Left kidney (tissue), 2 donors: ENCODE results near the gene POLD3. TPM values are rescaled to one million over a fixed set of nuclear protein-coding genes. Genes with fewer than 3 reads are reported as not detected.
"Not testable (repeated sequence)": the region's sequence is repeated elsewhere in the genome, so short reads cannot be mapped to it uniquely, and the experiment has no call there.

Experiments
- DNase-seq: peaks from one replicate; pipeline ENCODE4 v3.0.0-alpha.2; 2013
- polyA plus RNA-seq: library from polyadenylated mRNA; unstranded; fragments of 120-200 nt; gene quantifications from one replicate; pipeline ENCODE4 v1.2.1, GENCODE V29; 2013; ENCODE audit not compliant: insufficient read length

POLD3 gene
- polyA plus RNA-seq, 1 donor = 44.3 TPM

- no peak for DNase-seq
These were observed 42.2 kb downstream of the POLD3 start for GRCh38 chr11:74634537-74634936.

- DNase-seq = no peak
These were observed 44.3 kb downstream of the POLD3 start for GRCh38 chr11:74636630-74637184.

- no peak for DNase-seq
These were observed 45.3 kb downstream of the POLD3 start for GRCh38 chr11:74637700-74638099.

- no peak for DNase-seq
These were observed 46.5 kb downstream of the POLD3 start for GRCh38 chr11:74638869-74639268.

- DNase-seq = no peak
These were observed 47.2 kb downstream of the POLD3 start for GRCh38 chr11:74639533-74639932.

GRCh38 chr11:74641289-74641688 is 48.9 kb downstream of the POLD3 start:
- DNase-seq = no peak

GRCh38 chr11:74641905-74642304 is 49.5 kb downstream of the POLD3 start:
- no peak for DNase-seq

- DNase-seq = no peak
These were observed 50.5 kb downstream of the POLD3 start for GRCh38 chr11:74642912-74643311.

GRCh38 chr11:74644081-74644480 is 51.7 kb downstream of the POLD3 start:
- no peak for DNase-seq

GRCh38 chr11:74646215-74646614 is 53.8 kb downstream of the POLD3 start:
- DNase-seq = no peak

GRCh38 chr11:74646954-74647353 is 54.6 kb downstream of the POLD3 start:
- no peak for DNase-seq

GRCh38 chr11:74647404-74647803 is 55.0 kb downstream of the POLD3 start:
- DNase-seq = no peak

- no peak for DNase-seq
These were observed 55.4 kb downstream of the POLD3 start for GRCh38 chr11:74647831-74648230.

- DNase-seq = no peak
These were observed 56.5 kb downstream of the POLD3 start for GRCh38 chr11:74648894-74649293.

- DNase-seq = no peak
These were observed 58.1 kb downstream of the POLD3 start for GRCh38 chr11:74650498-74650897.

GRCh38 chr11:74654976-74655375 is 62.6 kb downstream of the POLD3 start:
- no peak for DNase-seq

- not testable (repeated sequence) for DNase-seq
These were observed 66.7 kb downstream of the POLD3 start for GRCh38 chr11:74659124-74659523.

GRCh38 chr11:74662487-74663103 is 70.2 kb downstream of the POLD3 start:
- DNase-seq = no peak

- no peak for DNase-seq
These were observed 70.9 kb downstream of the POLD3 start for GRCh38 chr11:74663315-74663714.

GRCh38 chr11:74669211-74670160 is 77.1 kb downstream of the POLD3 start:
- DNase-seq = no peak

- DNase-seq = no peak
These were observed 77.8 kb downstream of the POLD3 start for GRCh38 chr11:74670171-74670570.

GRCh38 chr11:74671520-74672196 is 79.3 kb downstream of the POLD3 start:
- no peak for DNase-seq
